Stomach smooth muscle (tissue), 2 donors: ENCODE measurements around the gene RABL6.
"Not testable (repeated sequence)": the region's sequence is repeated elsewhere in the genome, so short reads cannot be mapped to it uniquely, and the experiment has no call there.

Experiments used
- H3K27ac ChIP-seq: one replicate; pipeline ENCODE4 v1.7.0; 2013; ENCODE audit warnings: mild to moderate bottlenecking, low read length, inconsistent platforms
- H3K27me3 ChIP-seq, 2 donors: one replicate each; pipeline ENCODE4 v1.7.0; 2013; ENCODE audit warnings: low read length in 2 of 2; ENCODE audit not compliant: insufficient read depth in 2 of 2, control insufficient read depth in 1 of 2
- H3K36me3 ChIP-seq, 2 donors: one replicate each; pipeline ENCODE4 v1.7.0; 2013; ENCODE audit warnings: low read length in 2 of 2; ENCODE audit not compliant: control insufficient read depth in 2 of 2, insufficient read depth in 2 of 2
- H3K4me1 ChIP-seq: one replicate; pipeline ENCODE4 v1.7.0; 2013; ENCODE audit warnings: low read length; ENCODE audit not compliant: control insufficient read depth, insufficient read depth
- H3K4me3 ChIP-seq, 2 donors: one replicate each; pipeline ENCODE4 v1.7.0; 2013; ENCODE audit warnings: low read length in 2 of 2
- H3K9ac ChIP-seq, 2 donors: one replicate each; pipeline ENCODE4 v1.7.0; 2013; ENCODE audit warnings: low read length in 2 of 2, mild to moderate bottlenecking in 1 of 2
- H3K9me3 ChIP-seq, 2 donors: one replicate each; pipeline ENCODE4 v1.7.0; 2013; ENCODE audit warnings: low read length in 2 of 2; ENCODE audit not compliant: control insufficient read depth in 2 of 2
- donor health status: healthy.
- donor health status: Pancreatic carcinoma.

Gene RABL6

DNA sequence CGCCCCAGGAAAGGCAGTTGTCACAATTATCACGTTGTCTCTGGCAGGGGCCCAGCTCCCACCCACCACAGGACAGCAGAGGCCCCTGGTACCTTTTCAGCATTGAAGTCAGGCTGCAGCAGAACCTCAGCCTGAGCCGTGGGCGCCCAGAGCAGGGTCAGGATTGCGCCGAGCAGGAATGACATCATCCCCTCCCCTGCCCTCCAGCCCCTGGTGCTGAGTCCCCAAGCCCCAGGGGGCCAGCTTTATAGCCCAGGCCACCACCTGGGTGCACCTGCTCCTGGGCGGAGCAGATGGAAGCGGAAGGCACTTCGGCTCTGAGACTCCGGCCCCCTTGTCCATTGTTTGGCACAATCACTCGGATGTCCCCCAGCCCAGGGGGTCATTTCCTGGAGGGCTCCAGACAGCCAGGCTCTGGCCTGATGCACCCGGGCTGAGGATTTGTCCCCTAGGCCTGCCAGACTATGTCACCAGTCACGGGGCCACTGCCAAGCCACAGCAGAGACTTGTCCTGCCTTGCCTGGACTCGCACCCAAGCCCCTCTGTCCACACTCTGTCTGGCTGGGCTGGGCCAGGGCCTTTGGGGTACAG, 43.4 kb upstream of the RABL6 start, which contains the start of gene LCN15:
LCN15 (minus strand) TSS at position 218 of the 591 bp plus-strand sequence; CDS start at position 188, 30 bp downstream.
- H3K36me3 ChIP-seq: no peaks in the 10 kb centered on the region
- H3K9ac ChIP-seq: no peak within 1 kb of the TSS
- no peaks in the 10 kb centered on the region for H3K9me3 ChIP-seq
- H3K27me3 ChIP-seq: peaks cover 22 to 23% of the 10 kb centered on the region in 2 donors
- no peak within 1 kb of the TSS for H3K4me3 ChIP-seq
- H3K4me1 ChIP-seq: peaks cover 7% of the 10 kb centered on the region
- no peak within 1 kb of the TSS for H3K27ac ChIP-seq

DNA sequence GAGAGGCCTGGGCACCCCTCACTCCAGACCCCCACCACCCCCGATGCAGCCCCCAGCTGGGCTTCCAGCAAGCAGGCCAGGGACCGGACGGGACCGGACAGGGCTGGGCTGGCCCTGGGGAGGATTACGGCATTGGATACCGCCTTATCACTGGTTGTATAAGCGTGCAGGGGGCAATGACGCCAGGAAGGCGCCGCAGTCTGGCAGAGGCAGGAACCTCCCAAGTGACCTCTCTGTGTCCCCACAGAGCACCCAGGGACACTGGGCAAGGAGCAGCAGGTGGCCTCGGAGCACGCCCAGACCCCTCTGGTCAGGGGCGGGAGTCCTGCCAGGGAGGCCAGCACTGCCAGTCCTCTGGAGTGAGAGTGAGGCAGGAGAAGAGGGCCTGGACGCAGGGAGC, 42.7 kb upstream of the RABL6 start:
- Histone ChIP-seq H3K9ac (no peak overlapping the region), H3K36me3 (no peaks in the 10 kb centered on the region), H3K27me3 (peaks cover 20 to 23% of the 10 kb centered on the region in 2 donors), H3K4me3 (no peak overlapping the region), H3K27ac (no peak overlapping the region), H3K9me3 (no peaks in the 10 kb centered on the region), H3K4me1 (peaks cover 9% of the 10 kb centered on the region)

DNA sequence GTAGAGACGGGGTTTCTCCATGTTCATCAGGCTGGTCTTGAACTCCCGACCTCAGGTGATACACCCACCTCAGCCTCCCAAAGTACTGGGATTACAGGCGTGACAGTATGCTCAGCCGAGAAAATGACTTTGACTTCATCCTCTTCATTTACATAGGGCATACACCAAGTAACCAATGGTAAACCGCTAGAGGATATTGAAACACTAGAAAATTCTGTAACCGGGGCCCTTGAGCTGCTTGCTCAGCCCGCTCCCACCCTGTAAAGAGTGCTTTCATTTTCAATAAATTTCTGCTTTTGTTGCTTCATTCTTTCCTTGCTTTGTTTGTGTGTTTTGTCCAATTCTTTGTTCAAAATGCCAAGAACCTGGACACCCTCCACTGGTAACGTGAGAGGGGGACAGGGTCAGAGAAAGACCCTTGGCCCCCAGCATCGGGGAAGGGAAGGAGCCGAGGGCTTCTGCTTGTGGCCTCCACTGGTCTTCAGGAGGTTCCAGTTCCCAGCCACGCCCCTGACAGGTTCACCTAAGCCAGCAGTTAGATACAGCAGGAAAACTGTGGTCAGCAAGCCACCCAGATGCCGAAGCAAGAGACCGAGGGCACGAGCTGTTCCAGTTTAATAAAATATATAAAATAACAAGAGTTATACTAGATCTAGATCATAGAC, 41.9 kb upstream of the RABL6 start:
- peaks cover 18 to 23% of the 10 kb centered on the region in 2 donors for H3K27me3 ChIP-seq
- not testable (repeated sequence) for H3K4me1 ChIP-seq, H3K27ac ChIP-seq

DNA sequence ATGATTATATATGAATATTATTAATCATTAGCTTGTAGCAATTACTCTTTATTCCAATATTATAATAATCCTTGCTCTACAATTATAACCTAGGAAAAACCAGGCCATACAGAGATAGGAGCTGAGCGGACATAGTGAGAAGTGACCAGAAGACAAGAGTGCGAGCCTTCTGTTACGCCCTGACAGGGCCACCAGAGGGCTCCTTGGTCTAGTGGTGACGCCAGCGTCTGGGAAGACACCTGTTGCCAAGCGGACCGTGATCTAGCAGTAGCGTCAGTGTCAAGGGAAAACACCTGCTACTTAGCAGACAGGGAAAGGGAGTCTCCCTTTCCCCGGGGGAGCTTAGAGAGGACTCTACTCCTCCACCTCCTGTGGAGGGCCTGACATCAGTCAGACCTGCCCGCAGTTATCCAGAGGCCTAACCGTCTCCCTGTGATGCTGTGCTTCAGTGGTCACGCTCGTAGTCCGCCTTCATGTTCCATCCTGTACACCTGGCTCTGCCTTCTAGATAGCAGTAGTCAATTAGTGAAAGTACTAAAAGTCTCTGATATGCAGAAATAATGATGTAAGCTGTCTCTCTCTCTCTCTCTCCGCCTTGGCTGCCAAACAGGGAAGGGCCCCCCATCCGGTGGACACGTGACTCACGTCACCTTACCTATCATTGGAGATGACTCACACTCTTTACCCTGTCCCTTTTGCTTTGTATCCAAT, 41.2 kb upstream of the RABL6 start:
- not testable (repeated sequence) for H3K4me1 ChIP-seq, H3K9ac ChIP-seq, H3K27ac ChIP-seq, H3K9me3 ChIP-seq, H3K36me3 ChIP-seq, H3K4me3 ChIP-seq
- peaks cover 18 to 22% of the 10 kb centered on the region in 2 donors for H3K27me3 ChIP-seq

More for the DNA sequence above, 41.9 kb upstream of the RABL6 start:
- H3K9ac ChIP-seq, H3K36me3 ChIP-seq, H3K4me3 ChIP-seq, H3K9me3 ChIP-seq: not testable (repeated sequence)

DNA sequence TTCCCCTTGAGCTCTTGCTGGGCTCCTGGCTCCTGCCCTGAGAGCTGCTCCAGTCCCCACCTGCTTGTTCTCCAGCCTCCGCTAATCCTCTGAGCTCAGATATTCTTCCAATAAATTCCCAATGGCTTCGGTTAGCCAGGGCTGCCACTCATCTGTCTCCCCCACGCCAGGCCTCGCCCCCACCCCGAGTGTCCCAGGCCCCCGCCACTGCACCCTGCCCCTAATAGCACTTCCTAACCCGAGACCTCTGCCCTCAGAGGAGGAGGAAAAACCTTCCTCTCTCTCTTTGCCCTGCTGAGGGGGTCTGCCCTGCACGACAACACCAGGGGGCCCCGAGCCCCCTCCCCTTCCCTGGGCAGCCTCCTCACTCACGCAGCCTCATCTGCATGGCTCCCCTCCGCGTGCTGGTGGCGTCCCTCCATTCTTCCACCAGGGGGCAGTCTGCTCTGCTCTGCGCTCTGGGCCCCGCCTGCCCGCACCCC, 38.0 kb upstream of the RABL6 start:
- H3K36me3 ChIP-seq: no peaks in the 10 kb centered on the region
- peaks cover 5 to 15% of the 10 kb centered on the region in 2 donors for H3K9me3 ChIP-seq
- no peak overlapping the region for H3K9ac ChIP-seq
- peaks cover 6 to 12% of the 10 kb centered on the region in 2 donors for H3K27me3 ChIP-seq
- no peak overlapping the region for H3K27ac ChIP-seq
- no peak overlapping the region for H3K4me3 ChIP-seq
- peaks cover 3% of the 10 kb centered on the region for H3K4me1 ChIP-seq

DNA sequence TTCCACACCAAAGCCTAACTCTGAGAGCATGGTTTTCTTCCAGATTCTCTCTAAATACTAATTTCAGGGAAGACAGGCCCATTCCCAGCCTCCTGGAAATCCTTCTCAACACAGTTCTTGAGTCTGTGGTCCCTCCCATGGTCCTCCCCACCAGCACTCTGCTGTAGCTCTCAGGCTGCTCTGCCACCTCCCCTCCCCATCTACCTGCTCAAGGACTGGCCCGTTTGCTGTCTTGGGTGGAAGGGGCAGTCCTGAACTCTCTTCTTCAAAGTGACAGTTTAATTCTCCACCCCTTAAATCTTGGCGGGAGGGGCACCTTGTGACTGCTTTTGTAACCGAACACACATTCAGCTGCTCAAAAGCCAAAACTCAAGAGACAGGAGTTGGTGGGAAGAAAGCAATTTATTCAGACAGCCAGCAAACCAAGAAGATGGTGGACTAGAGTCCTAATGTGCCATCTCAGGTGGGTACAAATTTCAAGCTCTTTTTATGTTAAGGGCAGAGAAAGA, 35.8 kb upstream of the RABL6 start:
- Histone ChIP-seq H3K4me3 (no peak overlapping the region), H3K9ac (no peak overlapping the region), H3K27me3 (peaks cover 6 to 11% of the 10 kb centered on the region in 2 donors), H3K4me1 (peaks cover 3% of the 10 kb centered on the region), H3K27ac (no peak overlapping the region), H3K36me3 (no peaks in the 10 kb centered on the region), H3K9me3 (peaks cover 5 to 15% of the 10 kb centered on the region in 2 donors)

DNA sequence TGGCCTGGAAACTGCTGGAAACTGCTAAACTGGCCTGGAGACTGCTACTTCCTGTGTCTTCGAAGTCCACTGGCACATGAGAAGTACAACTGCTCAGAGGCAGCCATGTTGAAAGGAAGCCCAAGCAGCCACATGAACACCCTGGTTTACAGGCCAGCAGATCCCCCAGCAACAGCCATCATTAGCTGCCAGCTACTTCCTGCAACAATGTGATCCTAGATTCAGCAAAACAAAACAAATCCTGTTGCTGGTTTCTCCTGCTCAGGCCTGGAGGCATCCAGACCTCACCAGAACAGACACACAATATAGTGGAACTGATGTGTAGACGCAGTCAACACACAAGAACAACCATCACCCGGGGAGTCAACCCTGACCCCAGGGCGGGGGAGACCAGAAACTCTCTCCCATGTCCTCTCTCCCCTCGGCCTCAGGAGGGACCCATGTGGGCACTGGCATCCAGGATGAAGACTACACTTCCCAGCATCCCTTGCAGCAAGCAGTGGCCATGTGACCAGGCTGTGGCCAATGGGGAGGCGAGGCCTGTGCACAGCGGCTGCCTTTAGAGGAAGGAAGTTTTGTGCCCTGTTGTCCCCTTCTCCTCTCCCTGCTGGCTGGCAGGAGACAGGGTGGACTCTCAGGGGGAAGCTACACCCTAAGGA, 34.2 kb upstream of the RABL6 start:
- peaks cover 4 to 8% of the 10 kb centered on the region in 2 donors for H3K27me3 ChIP-seq
- H3K9me3 ChIP-seq: peaks cover 5 to 15% of the 10 kb centered on the region in 2 donors
- peaks cover 3% of the 10 kb centered on the region for H3K4me1 ChIP-seq
- no peak overlapping the region for H3K9ac ChIP-seq
- no peaks in the 10 kb centered on the region for H3K36me3 ChIP-seq
- H3K27ac ChIP-seq: no peak overlapping the region
- H3K4me3 ChIP-seq: no peak overlapping the region

DNA sequence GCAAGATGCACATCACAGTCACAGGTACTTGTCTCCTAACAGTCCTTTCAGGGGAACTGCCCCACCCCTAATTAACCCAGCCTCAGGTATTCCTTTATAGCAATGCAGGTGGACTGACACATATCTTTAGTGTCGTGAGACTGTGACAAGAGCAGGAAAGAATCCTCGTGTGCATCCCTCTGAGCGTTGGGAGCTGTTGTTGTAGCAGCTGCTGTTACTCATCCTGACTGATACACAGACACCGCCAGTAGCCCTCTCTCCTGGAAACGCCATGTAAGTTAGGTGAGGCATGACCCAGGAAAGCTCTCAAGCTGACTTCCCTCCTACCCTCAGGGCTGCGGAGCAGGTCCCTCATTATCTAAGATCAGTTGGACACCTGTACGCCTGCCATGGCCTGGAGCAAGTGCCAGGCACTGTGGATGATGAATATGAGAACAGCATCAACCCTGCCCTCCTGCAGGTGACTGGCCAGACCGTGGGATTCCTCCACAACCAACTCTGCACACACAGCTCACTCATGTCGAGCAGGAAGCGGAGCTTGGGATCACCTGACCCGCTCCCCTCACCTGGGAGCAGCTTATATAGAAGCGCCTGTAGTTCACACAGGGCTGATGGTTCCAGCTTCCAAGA, 33.2 kb upstream of the RABL6 start:
- Histone ChIP-seq H3K4me1 (peaks cover 3% of the 10 kb centered on the region), H3K36me3 (no peaks in the 10 kb centered on the region), H3K9me3 (peaks cover 5 to 15% of the 10 kb centered on the region in 2 donors), H3K27me3 (peaks cover 4 to 8% of the 10 kb centered on the region in 2 donors), H3K4me3 (no peak overlapping the region), H3K9ac (no peak overlapping the region), H3K27ac (no peak overlapping the region)

DNA sequence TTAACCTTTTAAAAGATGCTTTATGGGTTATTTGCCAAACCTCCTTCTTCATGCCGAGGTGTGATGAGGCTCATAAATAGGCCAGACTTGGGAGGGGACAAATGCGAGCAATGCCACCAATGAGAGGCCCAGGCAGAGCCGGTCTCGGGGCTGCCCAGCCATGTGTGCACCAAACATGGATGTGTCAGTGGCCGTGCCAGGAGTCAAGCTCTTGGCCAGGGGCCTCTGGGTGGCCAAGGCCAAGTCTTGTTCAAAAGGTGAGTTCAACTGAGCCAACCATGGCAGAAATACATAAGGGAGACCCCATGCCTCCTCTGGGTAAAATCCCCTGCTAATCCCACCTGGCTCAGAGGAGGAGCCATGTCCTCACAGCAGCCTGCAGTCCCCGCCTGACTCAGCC, 32.6 kb upstream of the RABL6 start:
- no peaks in the 10 kb centered on the region for H3K36me3 ChIP-seq
- peaks cover 4 to 8% of the 10 kb centered on the region in 2 donors for H3K27me3 ChIP-seq
- no peak overlapping the region for H3K9ac ChIP-seq
- H3K4me1 ChIP-seq: no peaks in the 10 kb centered on the region
- H3K9me3 ChIP-seq: peaks cover 5 to 15% of the 10 kb centered on the region in 2 donors
- H3K27ac ChIP-seq: no peak overlapping the region
- H3K4me3 ChIP-seq: no peak overlapping the region

DNA sequence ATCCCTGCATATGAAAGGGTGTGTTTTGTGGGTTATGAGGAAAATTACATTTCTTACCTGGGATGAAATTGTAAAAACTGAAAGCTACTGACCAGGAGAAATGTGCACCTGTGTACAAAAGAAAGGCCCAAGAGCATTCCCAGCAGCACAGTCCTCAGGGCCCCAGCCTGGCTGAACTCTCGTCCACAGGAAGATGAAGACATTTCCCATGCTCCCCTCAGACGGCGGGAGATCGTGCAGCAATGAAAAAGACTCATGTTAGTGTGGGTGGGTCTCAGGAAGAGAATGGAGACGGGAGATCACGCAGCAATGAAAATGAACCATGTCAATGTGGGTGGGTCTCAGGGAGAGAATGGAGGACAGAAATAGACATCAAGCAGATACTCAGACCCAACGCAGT, 30.8 kb upstream of the RABL6 start:
- H3K27me3 ChIP-seq: peaks cover 4 to 8% of the 10 kb centered on the region in 2 donors
- no peaks in the 10 kb centered on the region for H3K4me1 ChIP-seq
- no peak overlapping the region for H3K27ac ChIP-seq
- H3K9me3 ChIP-seq: peaks cover 5 to 15% of the 10 kb centered on the region in 2 donors
- H3K4me3 ChIP-seq: no peak overlapping the region
- H3K36me3 ChIP-seq: no peaks in the 10 kb centered on the region
- no peak overlapping the region for H3K9ac ChIP-seq
